Measurements from ENCODE around the gene UBAP2. TPM values are rescaled to one million over a fixed set of nuclear protein-coding genes. Genes with fewer than 3 reads are reported as not detected.

The UBAP2 gene
- total RNA-seq, 2 donors from 2014 or later = 26.6 to 33.3 TPM

DNA sequence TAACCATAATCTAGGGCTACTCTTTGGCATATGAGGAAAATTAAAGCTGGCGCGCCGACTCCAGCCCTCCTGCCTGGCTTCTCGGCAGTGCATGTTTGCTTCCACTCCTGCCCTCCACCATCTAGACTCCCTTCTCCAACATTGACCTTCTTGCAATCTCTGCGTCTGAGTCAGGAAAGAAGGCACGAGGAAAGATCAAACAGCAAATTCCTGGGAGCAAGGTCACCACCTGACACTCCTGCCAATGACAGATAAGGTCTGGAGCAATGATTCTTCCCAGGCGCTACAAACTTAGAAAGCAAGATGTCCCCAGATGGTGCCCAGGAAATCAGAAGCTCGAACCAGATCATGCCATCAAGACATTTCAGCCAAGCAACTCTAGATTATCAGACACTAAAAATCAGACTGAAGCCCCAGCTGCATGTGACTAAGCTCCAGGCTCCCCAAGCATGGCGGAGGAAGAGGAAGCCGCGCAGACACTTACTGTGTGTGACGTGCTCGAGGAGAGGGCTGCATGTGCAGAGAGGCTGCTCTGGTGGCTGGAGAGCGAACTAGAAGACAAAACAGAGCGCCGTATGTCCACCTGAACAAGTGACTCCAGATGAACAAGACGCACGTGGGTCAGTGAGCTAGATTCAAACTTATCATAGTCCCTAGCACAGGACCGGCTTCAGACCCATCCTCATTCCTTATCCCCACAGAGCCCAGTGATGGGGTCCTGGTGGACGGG lies 116.4 kb downstream of the UBAP2 start:
- ATAC-seq (no peak), DNase-seq (no peak)
- intact Hi-C loops (cut with DNase I, micrococcal nuclease) = no loop called here

DNA sequence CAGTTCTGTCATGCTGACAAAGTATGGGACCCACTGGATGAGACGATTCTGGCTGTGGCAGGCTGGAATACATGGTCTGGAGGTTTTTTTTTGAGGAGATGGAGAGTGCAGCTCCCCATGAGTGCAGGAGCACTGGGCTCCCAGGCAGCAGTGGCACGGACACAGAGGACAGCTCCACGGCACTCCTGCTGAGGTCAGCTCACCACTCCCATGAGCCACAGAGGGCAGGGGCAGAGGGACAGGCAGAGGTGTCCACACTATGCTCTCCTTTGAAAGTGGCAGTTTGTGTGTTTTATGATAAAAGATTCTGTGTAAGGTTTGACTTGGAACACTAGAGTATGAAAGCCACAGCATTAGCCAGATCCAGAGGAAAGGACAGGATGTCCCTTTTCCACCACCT lies 117.4 kb downstream of the UBAP2 start:
- no peak for ATAC-seq
- DNase-seq = no peak
- intact Hi-C loops (cut with DNase I, micrococcal nuclease) = no loop called here

DNA sequence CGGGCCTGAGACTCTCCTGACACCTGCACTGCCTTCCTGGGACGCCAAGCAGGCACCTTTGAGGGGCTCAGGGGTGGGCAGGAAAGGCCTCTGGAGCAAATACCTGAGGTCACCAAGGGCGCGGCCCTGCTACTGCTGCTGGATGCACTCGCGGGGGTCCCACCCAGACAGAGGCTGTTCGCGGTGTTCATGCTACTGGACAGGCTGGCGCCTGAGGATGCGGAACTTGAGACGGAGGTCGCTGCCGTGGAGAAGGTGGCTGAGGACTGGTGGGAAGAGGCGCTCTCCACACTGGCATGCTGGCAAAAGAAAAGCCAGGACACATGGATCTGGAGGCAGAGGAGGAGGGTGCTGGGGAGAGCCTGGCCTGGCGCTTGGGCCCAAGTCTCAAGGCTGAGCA lies 121.0 kb downstream of the UBAP2 start:
- intact Hi-C loops (cut with DNase I, micrococcal nuclease) = loop anchor here in 1 of 2 donors (10.0 kb wide), 1 partner anchor 147 kb away; no protein-coding TSS in a partner anchor
- ATAC-seq (no peak), DNase-seq (no peak)

GRCh38 chr9:33926746-33927485 lies 121.8 kb downstream of the UBAP2 start:
- intact Hi-C loops (cut with DNase I, micrococcal nuclease) = loop anchor here in 1 of 2 donors (10.0 kb wide), 1 partner anchor 148 kb away; no protein-coding TSS in a partner anchor
- DNase-seq (no peak), ATAC-seq (no peak)

DNA sequence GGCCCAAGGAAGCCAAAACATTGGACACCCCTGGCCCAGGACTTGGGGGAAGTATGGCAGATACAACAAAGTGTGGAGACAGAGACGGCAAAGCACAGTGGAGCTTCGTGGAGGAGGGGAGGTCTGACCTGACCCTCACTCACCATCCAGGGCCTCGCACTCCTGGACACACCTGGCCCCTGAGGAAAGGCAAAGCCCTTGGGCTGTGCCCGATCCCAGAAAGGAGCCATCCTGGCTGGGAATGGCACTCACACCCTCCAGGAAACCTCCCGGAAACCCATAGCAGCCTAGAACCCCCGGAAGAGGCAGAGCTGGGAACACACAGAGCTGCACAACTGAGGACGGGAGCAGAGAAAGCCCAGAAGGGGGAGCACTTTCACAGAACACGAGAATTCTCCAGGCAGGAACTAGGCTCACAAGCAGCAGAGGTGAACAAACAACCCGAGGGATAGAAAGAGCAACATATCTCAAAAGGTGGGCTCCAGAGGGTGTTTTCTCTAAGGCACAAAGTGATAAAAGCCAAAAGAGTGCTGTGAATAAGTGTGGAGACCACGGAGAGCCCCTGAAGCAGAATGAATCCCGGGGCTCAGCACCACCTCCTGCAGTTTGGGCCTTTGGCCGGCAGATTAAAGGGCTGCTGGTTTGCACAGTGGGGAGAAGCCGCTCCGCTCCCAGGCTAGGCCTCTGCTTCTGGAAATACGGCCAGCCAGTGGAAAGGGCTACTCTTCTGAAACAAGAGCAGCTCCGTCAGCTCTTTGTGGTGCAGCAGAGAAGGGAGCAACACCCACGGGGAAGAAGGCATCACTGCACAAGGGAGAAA lies 123.5 kb downstream of the UBAP2 start:
- DNase-seq = peak in 1 of 2 donors; percentile 36
- intact Hi-C loops (cut with DNase I, micrococcal nuclease) = loop anchor here in 1 of 2 donors (10.0 kb wide), 1 partner anchor 150 kb away; no protein-coding TSS in a partner anchor
- ATAC-seq = peak; percentile 66

GRCh38 chr9:33923998-33924701 lies 124.5 kb downstream of the UBAP2 start:
- no peak for ATAC-seq
- intact Hi-C loops (cut with DNase I, micrococcal nuclease) = loop anchor here in 1 of 2 donors (10.0 kb wide), 1 partner anchor 151 kb away; no protein-coding TSS in a partner anchor
- no peak for DNase-seq

DNA sequence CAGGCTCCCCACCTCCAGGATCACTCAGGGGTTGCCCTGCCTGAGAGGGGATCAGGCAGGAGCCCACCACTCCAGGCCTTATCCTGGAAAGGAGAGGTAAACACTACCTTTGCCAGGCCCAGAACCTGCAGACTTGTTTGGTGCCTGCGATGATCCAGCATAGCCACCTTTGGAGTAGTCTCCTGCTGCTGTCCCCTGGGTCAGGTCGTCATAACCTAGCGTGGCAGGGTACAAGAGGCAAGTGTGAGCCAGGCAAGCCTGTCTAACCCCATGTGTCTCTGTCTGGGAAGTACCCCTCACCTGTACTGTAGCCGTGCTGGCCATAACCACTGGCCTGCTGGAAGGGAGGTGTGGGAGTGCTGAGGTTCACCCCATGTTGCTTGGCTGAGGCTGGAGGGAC lies 125.6 kb downstream of the UBAP2 start:
- DNase-seq = no peak
- intact Hi-C loops (cut with DNase I, micrococcal nuclease) = loop anchor here in 1 of 2 donors (10.0 kb wide), 1 partner anchor 152 kb away; no protein-coding TSS in a partner anchor
- ATAC-seq = no peak

DNA sequence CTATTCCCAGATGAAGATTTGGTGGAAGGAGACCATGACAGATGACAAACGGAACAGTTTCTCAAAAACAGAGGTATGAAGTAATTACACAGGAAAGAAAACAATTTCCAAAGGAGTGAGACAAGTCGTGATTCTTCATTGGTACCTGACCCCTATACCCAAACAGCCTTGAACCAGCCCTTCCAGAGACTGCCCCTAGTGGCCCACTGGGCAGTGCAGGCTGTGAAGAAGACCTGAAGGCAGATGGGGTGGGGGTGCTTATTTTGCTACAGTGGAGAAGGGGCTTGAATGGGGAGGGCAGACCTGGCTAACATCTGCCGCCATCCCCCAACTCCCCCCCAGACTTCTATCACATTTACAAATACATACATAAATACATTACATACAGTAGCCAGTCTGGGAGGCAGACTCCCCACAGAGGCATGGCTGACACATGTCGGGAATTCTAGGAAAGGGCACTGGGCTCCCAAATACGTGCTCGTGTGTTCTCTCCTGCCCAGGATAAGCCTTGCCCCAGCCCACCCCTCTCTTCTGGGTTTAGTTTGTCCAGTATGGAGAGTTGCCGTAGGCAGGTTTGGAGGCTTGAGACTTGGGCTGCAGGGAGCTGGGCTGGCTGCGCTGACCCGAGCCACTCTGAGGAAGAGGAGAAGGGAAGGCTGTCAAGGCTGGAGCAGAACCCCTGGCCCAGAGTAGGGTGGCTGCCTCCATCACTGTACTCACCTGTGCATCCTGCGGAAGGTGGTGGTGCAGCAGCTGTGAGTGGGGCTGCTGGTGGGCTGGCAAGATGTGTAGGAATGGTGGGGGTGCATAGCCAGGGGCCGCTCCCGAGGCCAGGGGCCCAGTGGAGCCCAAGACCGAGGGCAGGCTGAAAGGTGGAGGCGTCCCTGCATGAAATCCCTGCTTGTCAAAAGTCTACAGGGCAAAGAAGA lies 126.5 kb downstream of the UBAP2 start:
- ATAC-seq (peak; percentile 40), DNase-seq (peak in 1 of 2 donors; percentile 16)
- intact Hi-C loops (cut with DNase I, micrococcal nuclease) = loop anchor here in 1 of 2 donors (10.0 kb wide), 1 partner anchor 153 kb away; no protein-coding TSS in a partner anchor

- ATAC-seq (no peak), DNase-seq (no peak)
- intact Hi-C loops (cut with DNase I, micrococcal nuclease) = no loop called here
Observed at GRCh38 chr9:33919276-33919897, 129.3 kb downstream of the UBAP2 start.

DNA sequence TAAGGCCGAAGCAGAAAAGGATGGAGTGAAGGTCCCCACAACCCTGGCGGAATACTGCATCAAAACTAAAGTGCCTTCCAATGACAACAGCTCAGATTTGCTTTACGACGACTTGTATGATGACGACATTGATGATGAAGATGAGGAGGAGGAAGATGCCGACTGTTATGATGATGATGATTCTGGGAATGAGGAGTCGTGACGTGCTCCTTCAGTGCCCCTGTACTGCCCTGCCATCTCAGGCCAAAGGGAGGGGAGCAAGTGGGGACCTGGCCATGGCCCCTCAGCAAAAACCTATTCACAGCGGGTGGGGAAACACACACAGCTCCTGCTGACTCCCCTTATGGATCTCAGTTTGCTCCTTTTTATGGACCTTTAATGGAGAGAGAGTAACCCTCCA lies 131.7 kb downstream of the UBAP2 start:
- no peak for DNase-seq
- intact Hi-C loops (cut with DNase I, micrococcal nuclease) = no loop called here
- ATAC-seq = no peak

DNA sequence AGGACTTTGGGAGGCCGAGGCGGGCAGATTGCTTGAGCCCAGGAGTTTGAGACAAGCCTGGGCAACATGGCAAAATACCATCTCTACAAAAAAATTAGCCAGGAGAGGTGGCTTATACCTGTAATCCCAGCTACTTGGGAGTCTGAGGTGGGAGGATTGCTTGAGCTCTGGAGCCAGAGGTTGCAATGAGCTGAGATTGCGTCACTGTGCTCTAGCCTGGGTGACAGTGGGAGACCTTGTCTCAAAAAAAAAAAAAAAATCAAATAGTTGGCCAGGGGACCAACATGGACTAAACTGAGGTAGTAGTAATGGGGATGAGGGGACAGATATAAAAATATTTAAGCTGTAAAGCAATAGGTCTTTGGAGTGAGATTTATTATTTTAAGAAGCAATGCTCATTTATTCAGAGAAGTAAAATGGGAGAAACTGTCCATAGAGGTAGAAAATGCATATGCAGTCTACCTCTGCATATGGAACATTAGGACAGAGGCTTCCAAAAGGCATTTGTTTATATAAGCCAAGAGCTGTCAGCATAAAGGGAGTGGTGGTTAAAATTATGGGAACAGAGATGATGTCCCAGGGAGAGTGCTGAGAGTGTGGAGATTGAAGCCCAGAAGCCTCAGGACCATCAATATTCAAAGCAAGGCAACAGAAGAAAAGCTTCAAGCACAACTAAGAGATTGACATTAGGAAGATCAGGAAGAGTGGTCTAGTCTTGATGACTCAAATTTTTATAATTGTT lies 133.6 kb downstream of the UBAP2 start:
- ATAC-seq = peak; percentile 13
- intact Hi-C loops (cut with DNase I, micrococcal nuclease) = no loop called here
- no peak for DNase-seq

DNA sequence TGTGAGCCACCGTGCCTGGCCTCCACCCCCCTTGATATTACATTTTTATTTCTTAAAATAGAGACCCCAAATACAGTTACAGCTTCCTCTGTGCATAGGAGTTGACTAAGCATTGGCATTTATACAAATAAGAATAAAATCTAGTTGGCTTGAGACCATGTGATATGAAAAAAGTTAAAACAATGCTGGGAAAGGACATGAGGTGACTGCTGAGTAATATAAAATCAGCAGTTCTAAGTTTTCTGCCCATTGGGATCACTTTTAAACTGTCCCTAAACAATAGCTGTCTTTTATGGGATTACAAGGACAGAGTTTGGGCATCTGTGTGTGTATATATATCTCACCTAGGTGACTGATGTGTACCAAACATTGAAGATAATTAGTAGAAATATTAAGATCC lies 135.1 kb downstream of the UBAP2 start:
- intact Hi-C loops (cut with DNase I, micrococcal nuclease) = no loop called here
- ATAC-seq = no peak
- DNase-seq = no peak

GRCh38 chr9:33908749-33909148 lies 139.9 kb downstream of the UBAP2 start:
- no peak for ATAC-seq
- DNase-seq = no peak
- intact Hi-C loops (cut with DNase I, micrococcal nuclease) = no loop called here

DNA sequence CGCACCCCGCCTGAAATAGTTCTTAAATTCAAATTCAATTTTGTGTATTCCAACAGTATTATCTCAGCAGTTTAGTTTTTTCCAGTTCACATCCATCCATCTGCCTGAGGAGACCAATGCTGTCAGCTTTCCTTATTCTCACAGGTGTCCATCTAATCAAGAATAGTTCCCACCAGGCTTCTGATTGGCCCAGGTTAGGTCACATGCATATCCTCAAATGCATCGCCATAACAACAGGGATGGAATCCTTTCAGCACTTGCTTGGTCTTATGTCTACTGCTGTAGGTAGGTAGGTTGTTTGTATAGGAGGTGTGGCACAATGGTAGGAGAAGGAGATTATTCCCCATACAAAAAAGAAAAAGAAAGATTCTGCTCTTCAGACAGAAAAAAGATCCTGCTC lies 140.6 kb downstream of the UBAP2 start:
- intact Hi-C loops (cut with DNase I, micrococcal nuclease) = no loop called here
- no peak for DNase-seq
- peak; percentile 44 for ATAC-seq

- intact Hi-C loops (cut with DNase I, micrococcal nuclease) = no loop called here
- ATAC-seq (no peak), DNase-seq (no peak)
Observed at GRCh38 chr9:33907347-33907746, 141.3 kb downstream of the UBAP2 start.

GRCh38 chr9:33906769-33907168 lies 141.9 kb downstream of the UBAP2 start:
- no peak for ATAC-seq
- DNase-seq = no peak
- intact Hi-C loops (cut with DNase I, micrococcal nuclease) = no loop called here
